SK-N-SH treated with all-trans-retinoic acid at 6 μM for 48 hours (cell line): ENCODE measurements around the gene SLC6A20.

Experiments
- ESRRG ChIP-seq: fragments of 250-450 bp; sonication (Bioruptor Pico); IDR thresholded peaks from 2 replicates; pipeline ENCODE4 v1.6.1; 2021; ENCODE audit warnings: mild to moderate bottlenecking
- PATZ1 ChIP-seq: fragments of 250-450 bp; sonication (Bioruptor Pico); IDR thresholded peaks from 2 replicates; pipeline ENCODE4 v1.8.0; 2020; ENCODE audit warnings: mild to moderate bottlenecking, moderate library complexity, borderline replicate concordance
- RARB ChIP-seq: fragments of 250-450 bp; sonication (Bioruptor Pico); IDR thresholded peaks from 2 replicates; pipeline ENCODE4 v1.8.0; 2021; ENCODE audit warnings: mild to moderate bottlenecking, moderate library complexity
- TCF4 ChIP-seq: fragments of 250-450 bp; sonication (Bioruptor Pico); IDR thresholded peaks from 2 replicates; pipeline ENCODE4 v1.8.0; 2021; ENCODE audit warnings: mild to moderate bottlenecking, moderate library complexity, borderline replicate concordance
- TOX ChIP-seq: fragments of 250-450 bp; sonication (Bioruptor Pico); IDR thresholded peaks from 2 replicates; pipeline ENCODE4 v1.8.0; 2021; ENCODE audit warnings: mild to moderate bottlenecking, moderate library complexity, borderline replicate concordance
- ZC3H10 ChIP-seq: fragments of 250-450 bp; sonication (Bioruptor Pico); IDR thresholded peaks from 2 replicates; pipeline ENCODE4 v1.5.1; 2021; ENCODE audit warnings: mild to moderate bottlenecking, moderate library complexity
- ZFP3 ChIP-seq: fragments of 250-450 bp; sonication (Bioruptor Pico); IDR thresholded peaks from 2 replicates; pipeline ENCODE4 v1.5.0; 2020; ENCODE audit warnings: mild to moderate bottlenecking, moderate library complexity
- ZFP30 ChIP-seq: fragments of 450-650 bp; formaldehyde crosslinking; IDR thresholded peaks from 2 replicates; pipeline ENCODE4 v1.5.0; 2022; ENCODE audit warnings: mild to moderate bottlenecking, moderate library complexity
- ZNF565 ChIP-seq: fragments of 450-650 bp; formaldehyde crosslinking; conservative IDR thresholded peaks from 2 replicates; pipeline ENCODE4 v1.5.0; 2020; ENCODE audit warnings: low read depth, mild to moderate bottlenecking, moderate library complexity

- no peak for TF ChIP-seq ZC3H10
- no peak for TF ChIP-seq ZFP30
- TF ChIP-seq PATZ1 (CRISPR knock-in tag): no peak
- no peak for TF ChIP-seq ZFP3
- no peak for TF ChIP-seq TOX (CRISPR knock-in tag)
- TF ChIP-seq RARB (CRISPR knock-in tag): no peak
- no peak for TF ChIP-seq ZNF565 (CRISPR knock-in tag)
- TF ChIP-seq ESRRG (CRISPR knock-in tag): no peak
- TF ChIP-seq TCF4 (CRISPR knock-in tag): no peak
These were observed 46.7 kb upstream of the SLC6A20 start for GRCh38 chr3:45842851-45843625.
